Upper lobe of left lung (tissue), 4 donors: Measurements from ENCODE around the gene GRB14.

Experiments used
- POLR2A ChIP-seq, 4 donors: fragments of 450-650 bp; IDR thresholded peaks; one replicate each; pipeline ENCODE4 v1.5.1; 2016 to 2017; ENCODE audit warnings: antibody characterized with exemption in 4 of 4, mild to moderate bottlenecking in 2 of 4
- POLR2AphosphoS5 ChIP-seq, 2 donors: sonication (generic); formaldehyde crosslinking; IDR thresholded peaks; one replicate each; pipeline ENCODE4 v1.5.1; 2017; ENCODE audit warnings: antibody characterized with exemption in 2 of 2
- TF ChIP-seq, protein P1 (sequence below), 6 experiments: fragments of 450-650 bp in 4 of 6; fragments of 200-600 bp in 2 of 6; sonication (generic) in 2 of 6; IDR thresholded peaks; one replicate each; pipeline ENCODE4 v1.5.1; 2016 to 2019; ENCODE audit warnings: antibody characterized with exemption in 6 of 6

- TF ChIP-seq POLR2AphosphoS5 (IDR thresholded peaks at IDR 0.05) (no peak), POLR2A (IDR thresholded peaks at IDR 0.05) (no peak)
- TF ChIP-seq, protein P1, sequence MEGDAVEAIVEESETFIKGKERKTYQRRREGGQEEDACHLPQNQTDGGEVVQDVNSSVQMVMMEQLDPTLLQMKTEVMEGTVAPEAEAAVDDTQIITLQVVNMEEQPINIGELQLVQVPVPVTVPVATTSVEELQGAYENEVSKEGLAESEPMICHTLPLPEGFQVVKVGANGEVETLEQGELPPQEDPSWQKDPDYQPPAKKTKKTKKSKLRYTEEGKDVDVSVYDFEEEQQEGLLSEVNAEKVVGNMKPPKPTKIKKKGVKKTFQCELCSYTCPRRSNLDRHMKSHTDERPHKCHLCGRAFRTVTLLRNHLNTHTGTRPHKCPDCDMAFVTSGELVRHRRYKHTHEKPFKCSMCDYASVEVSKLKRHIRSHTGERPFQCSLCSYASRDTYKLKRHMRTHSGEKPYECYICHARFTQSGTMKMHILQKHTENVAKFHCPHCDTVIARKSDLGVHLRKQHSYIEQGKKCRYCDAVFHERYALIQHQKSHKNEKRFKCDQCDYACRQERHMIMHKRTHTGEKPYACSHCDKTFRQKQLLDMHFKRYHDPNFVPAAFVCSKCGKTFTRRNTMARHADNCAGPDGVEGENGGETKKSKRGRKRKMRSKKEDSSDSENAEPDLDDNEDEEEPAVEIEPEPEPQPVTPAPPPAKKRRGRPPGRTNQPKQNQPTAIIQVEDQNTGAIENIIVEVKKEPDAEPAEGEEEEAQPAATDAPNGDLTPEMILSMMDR (IDR thresholded peaks at IDR 0.05) = no peak
Observed at GRCh38 chr2:164642946-164643555, 21.8 kb upstream of the GRB14 start.
